IMR-90 (cell line): ENCODE data around the gene TNF.

Source experiments
- CEBPB ChIP-seq: IDR thresholded peaks from 2 replicates; pipeline ENCODE4 v1.6.1; 2012; ENCODE audit warnings: low read depth, low read length, improper control_type of control experiment
- CTCF ChIP-seq: conservative IDR thresholded peaks from 2 replicates; pipeline ENCODE4 v1.5.1; 2012; ENCODE audit warnings: mild to moderate bottlenecking, low read depth, low read length, improper control_type of control experiment
- ELK1 ChIP-seq: fragments of 150-350 bp; IDR thresholded peaks from 2 replicates; pipeline ENCODE4 v1.6.1; 2016; ENCODE audit warnings: low read depth, mild to moderate bottlenecking, low read length, moderate library complexity, borderline replicate concordance
- POLR2A ChIP-seq: IDR thresholded peaks from 2 replicates; pipeline ENCODE4 v1.6.1; 2012; ENCODE audit warnings: mild to moderate bottlenecking, low read depth, low read length
- USF2 ChIP-seq: fragments of 150-350 bp; IDR thresholded peaks from 2 replicates; pipeline ENCODE4 v1.6.1; 2017; ENCODE audit warnings: mild to moderate bottlenecking, antibody characterized with exemption, low read length, low read depth

GRCh38 chr6:31543639-31544038, 31.7 kb upstream of the TNF start:
- no peak for TF ChIP-seq ELK1
- no peak for TF ChIP-seq POLR2A
- no peak for TF ChIP-seq CTCF
- TF ChIP-seq CEBPB, result no peak
- TF ChIP-seq USF2, result no peak
